Heart left ventricle (tissue), 13 donors: Measurements from ENCODE around the gene TMEM185B.

Experiments used
- CTCF ChIP-seq, 12 donors: fragments of 200-600 bp; sonication (generic) in 4 of 12; IDR thresholded peaks; one replicate each; pipeline versions ENCODE4 v1.5.0 to v1.8.0; 2018 to 2022; ENCODE audit warnings: antibody characterized with exemption in 12 of 12, mild to moderate bottlenecking in 5 of 12
- POLR2A ChIP-seq, 2 donors: fragments of 450-650 bp; IDR thresholded peaks; one replicate each; pipeline ENCODE4 v1.6.1; 2017; ENCODE audit warnings: antibody characterized with exemption in 2 of 2, mild to moderate bottlenecking in 2 of 2, moderate library complexity in 2 of 2
- donor health status: ischemic (EF 13 %, LVEDD 7.1; RV severe dilation, severe dysfunction).
- donor health status: DM: no; HTN: yes; CAD: no.
- donor health status: DM: no; HTN: no; CAD: no.
- donor health status: ischemic (EF 25% LVEDD 6.9; RV normal size, moderate dysfunction).
- donor health status: ischemic (EF 25% LVEDD 5.7; RV mildly dilated, moderate dysfunction).
- donor health status: ischemic (EF 35%, LVEDD 5.7; RV mildly dilated, moderate dysfunction).
- donor health status: nonischemic (EF 11% LVEDD 7.7; RV severe dilation, severe dysfunction).
- donor health status: DM: yes; HTN: yes; CAD: no.
- donor health status: PGD.
- donor health status: ischemic (EF 29% LVEDD 5.4; RV normal size, mild dysfunction).
- donor health status: nonischemic (EF 23%, LVEDD 6.1; RV moderate dilation, normal function).

- TF ChIP-seq CTCF (IDR thresholded peaks at IDR 0.05) (no peak), POLR2A (IDR thresholded peaks at IDR 0.05) (no peak)
These were observed 35.0 kb upstream of the TMEM185B start for GRCh38 chr2:120258196-120258595.
